Measurements from ENCODE around the gene RHOT2. TPM values are rescaled to one million over a fixed set of nuclear protein-coding genes. Genes with fewer than 3 reads are reported as not detected.

The RHOT2 gene
- total and polyA plus RNA-seq, 2 experiments from 2014 or later, result 129 to 163 TPM

DNA sequence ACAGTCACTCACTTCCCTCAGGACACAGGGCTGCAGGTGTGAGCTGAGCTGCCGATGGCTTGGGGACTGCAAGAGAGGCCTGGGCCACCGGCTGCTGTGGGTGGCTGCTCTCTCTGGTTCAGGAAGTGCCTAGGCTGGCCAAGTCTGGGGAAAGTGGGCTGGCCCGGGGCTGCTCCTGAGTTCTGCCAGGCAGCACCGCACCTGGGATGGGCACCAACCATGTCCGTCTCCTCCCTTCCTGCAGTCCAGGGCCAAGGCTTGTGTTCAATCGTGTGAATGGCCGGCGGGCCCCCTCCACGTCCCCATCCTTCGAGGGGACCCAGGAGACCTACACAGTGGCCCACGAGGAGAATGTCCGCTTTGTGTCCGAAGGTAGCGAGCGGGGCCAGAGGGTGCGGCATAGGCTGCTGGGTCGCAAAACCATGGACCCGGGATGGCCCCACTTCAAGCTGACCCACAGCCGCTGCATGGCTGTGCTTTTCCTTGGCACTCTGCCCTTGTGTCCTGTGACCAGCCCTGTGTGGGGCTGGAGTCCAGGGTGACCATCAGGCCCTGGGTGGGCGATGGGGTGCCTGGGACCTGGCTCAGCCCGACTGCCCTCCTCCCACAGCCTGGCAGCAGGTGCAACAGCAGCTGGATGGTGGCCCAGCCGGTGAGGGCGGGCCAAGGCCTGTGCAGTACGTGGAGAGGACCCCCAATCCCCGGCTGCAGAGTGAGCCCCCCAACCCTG is 20.6 kb upstream of the RHOT2 start:
- H3K4me2 ChIP-seq, result no peak overlapping the region

More for the DNA sequence above, 20.6 kb upstream of the RHOT2 start:
- H3K9me3 Mint-ChIP-seq, result no peaks in the 10 kb centered on the region
- ATAC-seq (no peak), DNase-seq (ENCODE audit: low spot score) (no peak)
- Histone ChIP-seq H3K27me3 (ENCODE audit: insufficient read depth) (no peaks in the 10 kb centered on the region), H3F3A (replicated peaks; ENCODE audit: low read depth) (peaks cover 9% of the 10 kb centered on the region; the same call in 1 of the 2 replicates), H4K20me1 (replicated peaks; ENCODE audit: insufficient read depth) (no peaks in the 10 kb centered on the region; the same call in 1 of the 2 replicates), H3K36me3 (ENCODE audit: insufficient read depth) (no peaks in the 10 kb centered on the region), H3K9me2 (ENCODE audit: insufficient read depth) (no peaks in the 10 kb centered on the region), H3K4me1 (ENCODE audit: insufficient read depth) (peaks cover 5% of the 10 kb centered on the region; the same call in 1 of the 2 replicates), H2AFZ (no peak overlapping the region), H3K79me2 (replicated peaks; ENCODE audit: insufficient read depth) (peaks cover 17% of the 10 kb centered on the region; the same call in 1 of the 2 replicates), H3K27ac (ENCODE audit: low read depth) (no peak overlapping the region), H3K4me3 (no peak overlapping the region)
- no peaks in the 10 kb centered on the region for H3K36me3 Mint-ChIP-seq (ENCODE audit: low read depth)
- peaks cover 8% of the 10 kb centered on the region for H3K27me3 Mint-ChIP-seq (ENCODE audit: insufficient read depth, low read depth, poor library complexity)
- H3K27ac Mint-ChIP-seq, result no peak overlapping the region
- TF ChIP-seq ZNF331 (CRISPR knock-in tag; IDR thresholded peaks at IDR 0.05; ENCODE audit: low read depth), result no peak
- TF ChIP-seq, protein P1, sequence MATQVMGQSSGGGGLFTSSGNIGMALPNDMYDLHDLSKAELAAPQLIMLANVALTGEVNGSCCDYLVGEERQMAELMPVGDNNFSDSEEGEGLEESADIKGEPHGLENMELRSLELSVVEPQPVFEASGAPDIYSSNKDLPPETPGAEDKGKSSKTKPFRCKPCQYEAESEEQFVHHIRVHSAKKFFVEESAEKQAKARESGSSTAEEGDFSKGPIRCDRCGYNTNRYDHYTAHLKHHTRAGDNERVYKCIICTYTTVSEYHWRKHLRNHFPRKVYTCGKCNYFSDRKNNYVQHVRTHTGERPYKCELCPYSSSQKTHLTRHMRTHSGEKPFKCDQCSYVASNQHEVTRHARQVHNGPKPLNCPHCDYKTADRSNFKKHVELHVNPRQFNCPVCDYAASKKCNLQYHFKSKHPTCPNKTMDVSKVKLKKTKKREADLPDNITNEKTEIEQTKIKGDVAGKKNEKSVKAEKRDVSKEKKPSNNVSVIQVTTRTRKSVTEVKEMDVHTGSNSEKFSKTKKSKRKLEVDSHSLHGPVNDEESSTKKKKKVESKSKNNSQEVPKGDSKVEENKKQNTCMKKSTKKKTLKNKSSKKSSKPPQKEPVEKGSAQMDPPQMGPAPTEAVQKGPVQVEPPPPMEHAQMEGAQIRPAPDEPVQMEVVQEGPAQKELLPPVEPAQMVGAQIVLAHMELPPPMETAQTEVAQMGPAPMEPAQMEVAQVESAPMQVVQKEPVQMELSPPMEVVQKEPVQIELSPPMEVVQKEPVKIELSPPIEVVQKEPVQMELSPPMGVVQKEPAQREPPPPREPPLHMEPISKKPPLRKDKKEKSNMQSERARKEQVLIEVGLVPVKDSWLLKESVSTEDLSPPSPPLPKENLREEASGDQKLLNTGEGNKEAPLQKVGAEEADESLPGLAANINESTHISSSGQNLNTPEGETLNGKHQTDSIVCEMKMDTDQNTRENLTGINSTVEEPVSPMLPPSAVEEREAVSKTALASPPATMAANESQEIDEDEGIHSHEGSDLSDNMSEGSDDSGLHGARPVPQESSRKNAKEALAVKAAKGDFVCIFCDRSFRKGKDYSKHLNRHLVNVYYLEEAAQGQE (IDR thresholded peaks at IDR 0.05; ENCODE audit: unreplicated experiment), result no peak
- no peak for TF ChIP-seq STAT1 (IDR thresholded peaks at IDR 0.05; ENCODE audit: unreplicated experiment)
- no peak for TF ChIP-seq EZH2phosphoT487 (IDR thresholded peaks at IDR 0.05; ENCODE audit: unreplicated experiment)
- no peak for TF ChIP-seq EZH2 (IDR thresholded peaks at IDR 0.05; ENCODE audit: low read depth, unreplicated experiment)
- TF ChIP-seq CREB1 (CRISPR knock-in tag; IDR thresholded peaks at IDR 0.05; ENCODE audit: low read depth), result no peak
- TF ChIP-seq, protein P2, sequence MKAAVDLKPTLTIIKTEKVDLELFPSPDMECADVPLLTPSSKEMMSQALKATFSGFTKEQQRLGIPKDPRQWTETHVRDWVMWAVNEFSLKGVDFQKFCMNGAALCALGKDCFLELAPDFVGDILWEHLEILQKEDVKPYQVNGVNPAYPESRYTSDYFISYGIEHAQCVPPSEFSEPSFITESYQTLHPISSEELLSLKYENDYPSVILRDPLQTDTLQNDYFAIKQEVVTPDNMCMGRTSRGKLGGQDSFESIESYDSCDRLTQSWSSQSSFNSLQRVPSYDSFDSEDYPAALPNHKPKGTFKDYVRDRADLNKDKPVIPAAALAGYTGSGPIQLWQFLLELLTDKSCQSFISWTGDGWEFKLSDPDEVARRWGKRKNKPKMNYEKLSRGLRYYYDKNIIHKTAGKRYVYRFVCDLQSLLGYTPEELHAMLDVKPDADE (IDR thresholded peaks at IDR 0.05), result no peak
- TF ChIP-seq, protein P3, sequence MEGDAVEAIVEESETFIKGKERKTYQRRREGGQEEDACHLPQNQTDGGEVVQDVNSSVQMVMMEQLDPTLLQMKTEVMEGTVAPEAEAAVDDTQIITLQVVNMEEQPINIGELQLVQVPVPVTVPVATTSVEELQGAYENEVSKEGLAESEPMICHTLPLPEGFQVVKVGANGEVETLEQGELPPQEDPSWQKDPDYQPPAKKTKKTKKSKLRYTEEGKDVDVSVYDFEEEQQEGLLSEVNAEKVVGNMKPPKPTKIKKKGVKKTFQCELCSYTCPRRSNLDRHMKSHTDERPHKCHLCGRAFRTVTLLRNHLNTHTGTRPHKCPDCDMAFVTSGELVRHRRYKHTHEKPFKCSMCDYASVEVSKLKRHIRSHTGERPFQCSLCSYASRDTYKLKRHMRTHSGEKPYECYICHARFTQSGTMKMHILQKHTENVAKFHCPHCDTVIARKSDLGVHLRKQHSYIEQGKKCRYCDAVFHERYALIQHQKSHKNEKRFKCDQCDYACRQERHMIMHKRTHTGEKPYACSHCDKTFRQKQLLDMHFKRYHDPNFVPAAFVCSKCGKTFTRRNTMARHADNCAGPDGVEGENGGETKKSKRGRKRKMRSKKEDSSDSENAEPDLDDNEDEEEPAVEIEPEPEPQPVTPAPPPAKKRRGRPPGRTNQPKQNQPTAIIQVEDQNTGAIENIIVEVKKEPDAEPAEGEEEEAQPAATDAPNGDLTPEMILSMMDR (conservative IDR thresholded peaks at IDR 0.05; ENCODE audit: low read depth in 2 of 2), result no peak
- TF ChIP-seq, protein P4, sequence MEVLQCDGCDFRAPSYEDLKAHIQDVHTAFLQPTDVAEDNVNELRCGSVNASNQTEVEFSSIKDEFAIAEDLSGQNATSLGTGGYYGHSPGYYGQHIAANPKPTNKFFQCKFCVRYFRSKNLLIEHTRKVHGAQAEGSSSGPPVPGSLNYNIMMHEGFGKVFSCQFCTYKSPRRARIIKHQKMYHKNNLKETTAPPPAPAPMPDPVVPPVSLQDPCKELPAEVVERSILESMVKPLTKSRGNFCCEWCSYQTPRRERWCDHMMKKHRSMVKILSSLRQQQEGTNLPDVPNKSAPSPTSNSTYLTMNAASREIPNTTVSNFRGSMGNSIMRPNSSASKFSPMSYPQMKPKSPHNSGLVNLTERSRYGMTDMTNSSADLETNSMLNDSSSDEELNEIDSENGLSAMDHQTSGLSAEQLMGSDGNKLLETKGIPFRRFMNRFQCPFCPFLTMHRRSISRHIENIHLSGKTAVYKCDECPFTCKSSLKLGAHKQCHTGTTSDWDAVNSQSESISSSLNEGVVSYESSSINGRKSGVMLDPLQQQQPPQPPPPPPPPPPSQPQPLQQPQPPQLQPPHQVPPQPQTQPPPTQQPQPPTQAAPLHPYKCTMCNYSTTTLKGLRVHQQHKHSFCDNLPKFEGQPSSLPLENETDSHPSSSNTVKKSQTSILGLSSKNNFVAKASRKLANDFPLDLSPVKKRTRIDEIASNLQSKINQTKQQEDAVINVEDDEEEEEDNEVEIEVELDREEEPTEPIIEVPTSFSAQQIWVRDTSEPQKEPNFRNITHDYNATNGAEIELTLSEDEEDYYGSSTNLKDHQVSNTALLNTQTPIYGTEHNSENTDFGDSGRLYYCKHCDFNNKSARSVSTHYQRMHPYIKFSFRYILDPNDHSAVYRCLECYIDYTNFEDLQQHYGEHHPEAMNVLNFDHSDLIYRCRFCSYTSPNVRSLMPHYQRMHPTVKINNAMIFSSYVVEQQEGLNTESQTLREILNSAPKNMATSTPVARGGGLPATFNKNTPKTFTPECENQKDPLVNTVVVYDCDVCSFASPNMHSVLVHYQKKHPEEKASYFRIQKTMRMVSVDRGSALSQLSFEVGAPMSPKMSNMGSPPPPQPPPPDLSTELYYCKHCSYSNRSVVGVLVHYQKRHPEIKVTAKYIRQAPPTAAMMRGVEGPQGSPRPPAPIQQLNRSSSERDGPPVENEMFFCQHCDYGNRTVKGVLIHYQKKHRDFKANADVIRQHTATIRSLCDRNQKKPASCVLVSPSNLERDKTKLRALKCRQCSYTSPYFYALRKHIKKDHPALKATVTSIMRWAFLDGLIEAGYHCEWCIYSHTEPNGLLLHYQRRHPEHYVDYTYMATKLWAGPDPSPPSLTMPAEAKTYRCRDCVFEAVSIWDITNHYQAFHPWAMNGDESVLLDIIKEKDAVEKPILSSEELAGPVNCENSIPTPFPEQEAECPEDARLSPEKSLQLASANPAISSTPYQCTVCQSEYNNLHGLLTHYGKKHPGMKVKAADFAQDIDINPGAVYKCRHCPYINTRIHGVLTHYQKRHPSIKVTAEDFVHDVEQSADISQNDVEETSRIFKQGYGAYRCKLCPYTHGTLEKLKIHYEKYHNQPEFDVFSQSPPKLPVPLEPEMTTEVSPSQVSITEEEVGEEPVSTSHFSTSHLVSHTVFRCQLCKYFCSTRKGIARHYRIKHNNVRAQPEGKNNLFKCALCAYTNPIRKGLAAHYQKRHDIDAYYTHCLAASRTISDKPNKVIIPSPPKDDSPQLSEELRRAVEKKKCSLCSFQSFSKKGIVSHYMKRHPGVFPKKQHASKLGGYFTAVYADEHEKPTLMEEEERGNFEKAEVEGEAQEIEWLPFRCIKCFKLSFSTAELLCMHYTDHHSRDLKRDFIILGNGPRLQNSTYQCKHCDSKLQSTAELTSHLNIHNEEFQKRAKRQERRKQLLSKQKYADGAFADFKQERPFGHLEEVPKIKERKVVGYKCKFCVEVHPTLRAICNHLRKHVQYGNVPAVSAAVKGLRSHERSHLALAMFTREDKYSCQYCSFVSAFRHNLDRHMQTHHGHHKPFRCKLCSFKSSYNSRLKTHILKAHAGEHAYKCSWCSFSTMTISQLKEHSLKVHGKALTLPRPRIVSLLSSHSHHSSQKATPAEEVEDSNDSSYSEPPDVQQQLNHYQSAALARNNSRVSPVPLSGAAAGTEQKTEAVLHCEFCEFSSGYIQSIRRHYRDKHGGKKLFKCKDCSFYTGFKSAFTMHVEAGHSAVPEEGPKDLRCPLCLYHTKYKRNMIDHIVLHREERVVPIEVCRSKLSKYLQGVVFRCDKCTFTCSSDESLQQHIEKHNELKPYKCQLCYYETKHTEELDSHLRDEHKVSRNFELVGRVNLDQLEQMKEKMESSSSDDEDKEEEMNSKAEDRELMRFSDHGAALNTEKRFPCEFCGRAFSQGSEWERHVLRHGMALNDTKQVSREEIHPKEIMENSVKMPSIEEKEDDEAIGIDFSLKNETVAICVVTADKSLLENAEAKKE (CRISPR knock-in tag; IDR thresholded peaks at IDR 0.05), result no peak
- TF ChIP-seq NANOG (IDR thresholded peaks at IDR 0.05; ENCODE audit: borderline replicate concordance), result no peak
- no peak for TF ChIP-seq POLR2AphosphoS5 (IDR thresholded peaks at IDR 0.05; ENCODE audit: low read depth)
- no peak for TF ChIP-seq ZNF114 (CRISPR knock-in tag; IDR thresholded peaks at IDR 0.05)
- TF ChIP-seq JUNB (IDR thresholded peaks at IDR 0.05; ENCODE audit: unreplicated experiment), result no peak
- H3K4me1 Mint-ChIP-seq, result peaks cover 3% of the 10 kb centered on the region; the same call in 2 of the 3 replicates
- no peak overlapping the region for H3K4me3 Mint-ChIP-seq
